ENCODE results near the gene ITPR3. TPM values are rescaled to one million over a fixed set of nuclear protein-coding genes. Genes with fewer than 3 reads are reported as not detected.

Gene ITPR3
- total RNA-seq, 1 donor from 2014 or later = 74.7 TPM

GRCh38 chr6:33606642-33607041 is 14.5 kb upstream of the ITPR3 start:
- ATAC-seq (no peak), DNase-seq (no peak)
- H3K36me3 ChIP-seq = no peaks in the 10 kb centered on the region
- H3K27ac ChIP-seq = no peak overlapping the region
- peaks cover 16% of the 10 kb centered on the region for H3K4me1 ChIP-seq
- TF ChIP-seq CTCF (IDR thresholded peaks at IDR 0.05) = no peak
- no peaks in the 10 kb centered on the region for H3K9me3 ChIP-seq
- intact Hi-C loops (cut with DNase I) = no loop called here
- no peaks in the 10 kb centered on the region for H3K27me3 ChIP-seq (ENCODE audit: low read depth)
- H3K4me3 ChIP-seq = no peak overlapping the region

- Histone ChIP-seq H3K27ac (no peak overlapping the region), H3K4me1 (peaks cover 16% of the 10 kb centered on the region), H3K27me3 (ENCODE audit: low read depth) (no peaks in the 10 kb centered on the region), H3K9me3 (no peaks in the 10 kb centered on the region), H3K4me3 (no peak overlapping the region), H3K36me3 (no peaks in the 10 kb centered on the region)
- no peak for ATAC-seq
- no peak for DNase-seq
- no peak for TF ChIP-seq CTCF (IDR thresholded peaks at IDR 0.05)
- intact Hi-C loops (cut with DNase I) = no loop called here
Measured at GRCh38 chr6:33607126-33607783, 13.9 kb upstream of the ITPR3 start.

- Histone ChIP-seq H3K4me1 (peaks cover 16% of the 10 kb centered on the region), H3K27ac (no peak overlapping the region), H3K27me3 (ENCODE audit: low read depth) (no peaks in the 10 kb centered on the region), H3K9me3 (no peaks in the 10 kb centered on the region), H3K4me3 (no peak overlapping the region), H3K36me3 (no peaks in the 10 kb centered on the region)
- intact Hi-C loops (cut with DNase I) = no loop called here
- TF ChIP-seq CTCF (IDR thresholded peaks at IDR 0.05) = peak; percentile 29
- ATAC-seq (peak; percentile 47 to 54), DNase-seq (no peak)
Measured at GRCh38 chr6:33607784-33608161, 13.3 kb upstream of the ITPR3 start.

GRCh38 chr6:33609019-33609418 is 12.1 kb upstream of the ITPR3 start:
- ATAC-seq = no peak
- intact Hi-C loops (cut with DNase I) = no loop called here
- Histone ChIP-seq H3K9me3 (no peaks in the 10 kb centered on the region), H3K36me3 (no peaks in the 10 kb centered on the region), H3K4me1 (peaks cover 16% of the 10 kb centered on the region), H3K27ac (no peak overlapping the region), H3K4me3 (no peak overlapping the region), H3K27me3 (ENCODE audit: low read depth) (no peaks in the 10 kb centered on the region)
- DNase-seq = no peak
- TF ChIP-seq CTCF (IDR thresholded peaks at IDR 0.05) = no peak

- TF ChIP-seq CTCF (IDR thresholded peaks at IDR 0.05) = no peak
Measured at GRCh38 chr6:33609528-33609927, 11.6 kb upstream of the ITPR3 start.

More at GRCh38 chr6:33609528-33609927, 11.6 kb upstream of the ITPR3 start:
- no peaks in the 10 kb centered on the region for H3K36me3 ChIP-seq
- ATAC-seq (no peak), DNase-seq (no peak)
- H3K4me1 ChIP-seq = peaks cover 16% of the 10 kb centered on the region
- no peaks in the 10 kb centered on the region for H3K9me3 ChIP-seq
- H3K4me3 ChIP-seq = no peak overlapping the region
- intact Hi-C loops (cut with DNase I) = no loop called here
- peak overlapping the region; percentile 47 for H3K27ac ChIP-seq
- no peaks in the 10 kb centered on the region for H3K27me3 ChIP-seq (ENCODE audit: low read depth)

All from lower lobe of right lung (tissue), 2 donors.